ENCODE results near the gene HTT. TPM values are rescaled to one million over a fixed set of nuclear protein-coding genes. Genes with fewer than 3 reads are reported as not detected.
"Not testable (repeated sequence)": the region's sequence is repeated elsewhere in the genome, so short reads cannot be mapped to it uniquely, and the experiment has no call there.

Gene HTT
- total RNA-seq, 4 donors from 2014 or later = 37.6 to 78.7 (median 56.3) TPM

DNA sequence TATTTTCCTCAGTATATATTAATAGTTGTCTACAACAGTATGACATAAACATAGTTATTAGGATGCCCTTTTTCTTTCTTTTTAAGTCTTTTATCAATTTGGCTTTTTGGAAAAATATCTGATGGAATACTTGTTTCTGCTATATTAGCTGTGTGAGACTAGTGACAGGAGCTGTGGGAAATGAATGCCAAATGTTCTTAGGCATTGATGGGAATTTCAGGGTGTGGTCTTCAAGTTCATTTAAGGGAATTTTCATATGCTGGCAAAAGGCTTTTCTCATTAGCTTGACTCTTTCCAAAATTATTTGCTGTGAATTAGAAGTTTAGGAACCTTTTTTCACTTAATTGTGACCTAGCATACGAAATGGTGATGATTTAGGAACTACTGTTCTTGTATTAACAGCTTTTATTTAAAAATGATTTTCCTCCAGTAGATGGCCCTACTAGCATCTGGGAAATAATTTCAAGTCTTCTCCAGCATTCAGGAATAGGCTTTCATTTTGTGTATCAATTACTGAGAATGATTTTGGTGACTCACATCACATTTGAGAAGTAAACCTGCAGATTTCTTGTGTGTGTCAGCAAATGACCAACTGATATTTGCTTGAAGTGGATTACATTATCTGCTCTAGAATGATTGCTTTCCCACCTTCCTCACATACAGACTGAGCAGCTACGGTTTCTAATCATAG, 70.9 kb downstream of the HTT start:
- DNase-seq (ENCODE audit: low spot score) = no peak
- TF ChIP-seq, protein P1, sequence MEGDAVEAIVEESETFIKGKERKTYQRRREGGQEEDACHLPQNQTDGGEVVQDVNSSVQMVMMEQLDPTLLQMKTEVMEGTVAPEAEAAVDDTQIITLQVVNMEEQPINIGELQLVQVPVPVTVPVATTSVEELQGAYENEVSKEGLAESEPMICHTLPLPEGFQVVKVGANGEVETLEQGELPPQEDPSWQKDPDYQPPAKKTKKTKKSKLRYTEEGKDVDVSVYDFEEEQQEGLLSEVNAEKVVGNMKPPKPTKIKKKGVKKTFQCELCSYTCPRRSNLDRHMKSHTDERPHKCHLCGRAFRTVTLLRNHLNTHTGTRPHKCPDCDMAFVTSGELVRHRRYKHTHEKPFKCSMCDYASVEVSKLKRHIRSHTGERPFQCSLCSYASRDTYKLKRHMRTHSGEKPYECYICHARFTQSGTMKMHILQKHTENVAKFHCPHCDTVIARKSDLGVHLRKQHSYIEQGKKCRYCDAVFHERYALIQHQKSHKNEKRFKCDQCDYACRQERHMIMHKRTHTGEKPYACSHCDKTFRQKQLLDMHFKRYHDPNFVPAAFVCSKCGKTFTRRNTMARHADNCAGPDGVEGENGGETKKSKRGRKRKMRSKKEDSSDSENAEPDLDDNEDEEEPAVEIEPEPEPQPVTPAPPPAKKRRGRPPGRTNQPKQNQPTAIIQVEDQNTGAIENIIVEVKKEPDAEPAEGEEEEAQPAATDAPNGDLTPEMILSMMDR (IDR thresholded peaks at IDR 0.05) = no peak
- no peak for ATAC-seq (ENCODE audit: low FRiP score)

DNA sequence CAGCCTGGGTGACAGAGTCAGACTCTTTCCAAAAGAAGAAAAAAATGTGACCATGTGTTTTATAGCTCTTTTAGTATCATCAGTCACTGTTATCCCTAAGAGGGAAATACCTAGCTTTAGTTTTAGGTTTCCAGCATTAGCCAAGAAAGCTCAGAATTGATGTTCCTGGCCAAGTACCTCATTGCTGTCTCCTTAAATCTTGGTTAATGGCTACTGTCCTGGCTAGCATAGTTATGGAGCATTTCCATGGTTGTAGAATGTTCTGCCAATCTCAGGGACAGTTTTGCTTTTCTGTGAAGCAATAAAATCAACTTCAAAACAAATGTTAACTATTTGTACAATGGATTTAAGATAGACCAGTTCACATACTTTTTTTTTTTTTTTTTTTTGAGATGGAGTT, 74.4 kb downstream of the HTT start:
- TF ChIP-seq, protein P1 (IDR thresholded peaks at IDR 0.05) = no peak
- DNase-seq (ENCODE audit: low spot score) (no peak), ATAC-seq (ENCODE audit: low FRiP score) (no peak)

DNA sequence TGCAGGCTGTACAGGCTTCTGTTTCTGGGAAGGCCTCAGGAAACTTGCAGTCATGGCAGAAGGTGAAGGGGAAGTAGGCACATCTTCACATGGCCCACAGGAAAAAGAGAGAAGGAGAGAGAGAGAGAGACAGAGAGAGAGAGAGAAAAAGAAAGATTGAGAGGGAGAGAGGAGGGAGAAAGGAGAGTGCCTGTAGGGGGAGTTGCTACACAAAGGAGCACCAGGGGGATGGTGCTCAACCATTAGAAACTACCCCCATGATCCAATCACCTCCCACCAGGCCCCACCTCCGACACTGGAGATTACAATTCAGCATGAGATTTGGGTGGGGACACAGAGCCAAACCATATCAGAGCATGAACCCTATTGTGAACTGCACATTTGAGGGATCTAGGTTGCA, 76.8 kb downstream of the HTT start:
- not testable (repeated sequence) for ATAC-seq (ENCODE audit: low FRiP score); DNase-seq (ENCODE audit: low spot score)

DNA sequence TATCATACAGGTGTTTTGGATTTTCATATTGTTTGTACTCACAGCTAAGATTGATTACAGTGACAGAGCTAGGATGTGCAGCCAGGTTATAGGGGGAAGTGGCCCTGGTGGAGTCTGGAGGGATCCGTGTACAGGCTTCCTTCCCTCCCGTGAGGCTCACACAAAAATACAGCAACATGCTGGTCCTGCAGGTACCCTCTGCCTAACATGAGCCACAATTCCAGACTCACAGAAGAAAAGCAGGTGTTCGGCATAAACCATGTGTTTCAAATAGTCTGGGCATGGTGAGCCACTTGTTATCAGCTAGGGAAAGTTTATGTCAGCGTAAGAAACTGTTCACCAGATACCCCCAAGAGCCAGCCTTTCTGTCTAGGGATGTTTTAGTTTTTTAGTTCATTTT, 82.9 kb downstream of the HTT start:
- no peak for ATAC-seq (ENCODE audit: low FRiP score)
- TF ChIP-seq, protein P1 (IDR thresholded peaks at IDR 0.05) = no peak

DNA sequence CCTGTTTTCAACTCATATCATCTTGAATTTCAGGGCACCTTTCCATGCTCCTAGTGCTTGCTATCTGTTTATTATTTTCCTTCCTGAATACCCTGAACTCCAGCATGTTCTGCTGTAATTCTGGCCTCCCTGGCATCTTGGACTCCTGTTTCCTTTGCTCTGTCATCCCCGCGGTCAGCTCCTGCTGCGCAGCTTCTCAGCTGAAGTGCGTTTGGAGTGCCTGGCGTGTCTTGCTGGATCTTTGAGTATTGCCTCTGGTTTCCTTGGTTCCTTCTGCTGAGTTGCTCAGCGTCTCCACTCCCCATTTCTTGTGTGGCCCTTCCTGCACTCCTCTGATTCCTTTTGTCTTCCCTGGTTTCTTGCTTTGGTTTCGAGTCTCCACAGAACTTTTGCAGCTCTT, 84.4 kb downstream of the HTT start:
- DNase-seq (ENCODE audit: low spot score) = no peak
- no peak for ATAC-seq (ENCODE audit: low FRiP score)
- TF ChIP-seq, protein P1 (IDR thresholded peaks at IDR 0.05) = no peak

More for the DNA sequence above, 82.9 kb downstream of the HTT start:
- no peak for DNase-seq (ENCODE audit: low spot score)

DNA sequence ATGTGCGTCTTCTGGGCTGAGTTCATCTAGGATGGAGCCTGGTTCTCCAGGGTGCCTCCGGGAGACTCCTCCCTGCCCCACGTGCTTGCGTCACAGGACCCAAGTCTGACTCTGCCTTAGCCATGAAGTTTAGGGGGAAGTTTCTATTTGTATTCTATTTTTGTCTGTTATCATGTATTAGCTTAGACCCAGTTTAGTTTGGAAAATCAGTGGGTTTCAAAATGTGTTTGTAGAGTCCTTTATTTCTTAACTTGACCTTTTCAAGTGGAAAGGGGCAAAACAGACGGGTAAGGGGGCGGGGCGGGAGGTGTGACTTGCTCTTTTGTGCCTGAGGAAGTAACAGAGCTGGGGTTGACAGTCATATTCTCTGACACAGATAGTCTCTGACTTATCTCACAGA, 86.0 kb downstream of the HTT start:
- DNase-seq (ENCODE audit: low spot score) (no peak), ATAC-seq (ENCODE audit: low FRiP score) (no peak)
- TF ChIP-seq, protein P1 (IDR thresholded peaks at IDR 0.05) = no peak

DNA sequence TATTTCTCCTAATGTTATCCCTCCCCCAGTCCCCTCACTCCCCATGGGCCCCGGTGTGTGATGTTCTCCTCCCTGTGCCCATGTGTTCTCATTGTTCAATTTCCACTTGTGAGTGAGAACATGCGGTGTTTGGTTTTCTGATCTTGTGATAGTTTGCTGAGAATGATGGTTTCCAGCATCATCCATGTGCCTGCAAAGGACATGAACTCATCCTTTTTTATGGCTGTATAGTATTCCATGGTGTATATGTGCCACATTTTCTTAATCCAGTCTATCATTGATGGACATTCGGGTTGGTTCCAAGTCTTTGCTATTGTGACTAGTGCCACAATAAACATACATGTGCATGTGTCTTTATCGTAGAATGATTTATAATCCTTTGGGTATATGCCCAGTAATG, 86.6 kb downstream of the HTT start:
- DNase-seq (ENCODE audit: low spot score); ATAC-seq (ENCODE audit: low FRiP score): not testable (repeated sequence)

DNA sequence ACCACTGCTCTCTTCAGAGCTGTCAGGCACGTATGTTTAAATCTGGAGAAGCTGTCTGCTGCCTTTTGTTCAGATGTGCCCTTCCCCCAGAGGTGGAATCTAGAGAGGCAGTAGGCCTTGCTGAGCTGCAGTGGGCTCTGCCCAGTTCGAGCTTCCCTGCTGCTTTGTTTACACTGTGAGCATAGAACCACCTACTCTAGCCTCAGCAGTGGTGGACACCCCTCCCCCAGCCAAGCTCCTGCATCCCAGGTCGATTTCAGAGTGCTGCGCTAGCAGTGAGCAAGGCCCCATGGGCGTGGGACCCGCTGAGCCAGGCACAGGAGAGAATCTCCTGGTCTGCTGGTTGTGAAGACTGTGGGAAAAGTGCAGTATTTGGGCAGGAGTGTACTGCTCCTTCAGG, 92.0 kb downstream of the HTT start:
- ATAC-seq (ENCODE audit: low FRiP score); DNase-seq (ENCODE audit: low spot score): not testable (repeated sequence)

DNA sequence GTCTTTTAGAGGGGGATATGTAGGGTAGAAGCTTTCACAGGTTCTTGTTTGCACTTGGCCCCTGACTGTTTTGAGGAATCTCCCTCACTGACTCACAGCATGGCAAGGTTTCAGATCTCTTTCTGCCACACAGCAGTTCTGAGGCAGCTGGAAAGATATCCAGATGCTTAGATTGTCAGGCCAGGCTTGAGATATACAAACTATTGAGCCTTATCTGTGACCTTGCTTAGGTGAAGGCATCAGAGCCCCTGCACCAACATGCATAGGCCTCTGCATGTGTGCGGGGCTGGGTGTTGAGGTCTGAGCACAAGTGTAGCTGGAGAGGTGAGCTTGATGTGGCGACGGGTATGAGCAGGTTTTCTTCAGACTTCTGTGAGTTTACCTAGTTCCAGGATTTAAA, 93.5 kb downstream of the HTT start:
- DNase-seq (ENCODE audit: low spot score) (no peak), ATAC-seq (ENCODE audit: low FRiP score) (peak; percentile 80)
- TF ChIP-seq, protein P1 (IDR thresholded peaks at IDR 0.05) = no peak

All from omental fat pad (tissue), 4 donors.